Trophoblast cell (in vitro differentiated cells and primary cell): ENCODE data around the gene STXBP6.

Experiments used
- DNase-seq, 2 donors: peaks; one replicate each; pipeline ENCODE4 v3.0.0-alpha.2; 2016
- H2AFZ ChIP-seq: 2 replicates; pipeline ENCODE4 v1.6.1; 2013; ENCODE audit warnings: low read length, moderate library complexity, mild to moderate bottlenecking; ENCODE audit not compliant: insufficient read depth, poor library complexity
- H2AK5ac ChIP-seq: 2 replicates; pipeline ENCODE4 v1.6.1; 2013; ENCODE audit warnings: mild to moderate bottlenecking, low read length
- H2BK120ac ChIP-seq: 2 replicates; pipeline ENCODE4 v1.6.1; 2013; ENCODE audit warnings: low read length, mild to moderate bottlenecking, moderate library complexity; ENCODE audit not compliant: insufficient read depth, poor library complexity
- H2BK12ac ChIP-seq: 2 replicates; pipeline ENCODE4 v1.6.1; 2013; ENCODE audit warnings: mild to moderate bottlenecking, low read length, moderate library complexity
- H2BK5ac ChIP-seq: 2 replicates; pipeline ENCODE4 v1.6.1; 2013; ENCODE audit warnings: low read length, low read depth, moderate library complexity, mild to moderate bottlenecking; ENCODE audit not compliant: poor library complexity
- H3K14ac ChIP-seq: 2 replicates; pipeline ENCODE4 v1.6.1; 2013; ENCODE audit warnings: mild to moderate bottlenecking, low read length
- H3K18ac ChIP-seq: 2 replicates; pipeline ENCODE4 v1.6.1; 2013; ENCODE audit warnings: mild to moderate bottlenecking, low read length
- H3K23ac ChIP-seq: 2 replicates; pipeline ENCODE4 v1.6.1; 2013; ENCODE audit warnings: low read length
- H3K27ac ChIP-seq: 2 replicates; pipeline ENCODE4 v1.5.1; 2013; ENCODE audit warnings: low read depth, mild to moderate bottlenecking, inconsistent platforms, low read length, moderate library complexity
- H3K27me3 ChIP-seq: 2 replicates; pipeline ENCODE4 v1.6.1; 2013; ENCODE audit warnings: inconsistent platforms, mild to moderate bottlenecking, low read length, moderate library complexity; ENCODE audit not compliant: insufficient read depth
- H3K36me3 ChIP-seq, 2 experiments: 1 replicate in 1 of 2; 2 replicates in 1 of 2; pipeline ENCODE4 v1.6.1; 2013; ENCODE audit warnings: low read length in 2 of 2, mild to moderate bottlenecking in 2 of 2, moderate library complexity in 1 of 2; ENCODE audit not compliant: insufficient read depth in 2 of 2, control insufficient read depth in 1 of 2
- H3K4ac ChIP-seq: 2 replicates; pipeline ENCODE4 v1.6.1; 2013; ENCODE audit warnings: low read depth, mild to moderate bottlenecking, low read length, moderate library complexity
- H3K4me1 ChIP-seq, 2 experiments: 1 replicate in 1 of 2; 2 replicates in 1 of 2; pipeline ENCODE4 v1.6.1; 2013; ENCODE audit warnings: low read length in 2 of 2, mild to moderate bottlenecking in 2 of 2, moderate library complexity in 1 of 2; ENCODE audit not compliant: insufficient read depth in 2 of 2, control insufficient read depth in 1 of 2
- H3K4me2 ChIP-seq: 2 replicates; pipeline ENCODE4 v1.6.1; 2013; ENCODE audit warnings: inconsistent platforms, mild to moderate bottlenecking, low read length, moderate library complexity
- H3K4me3 ChIP-seq: 2 replicates; pipeline ENCODE4 v1.5.1; 2013; ENCODE audit warnings: mild to moderate bottlenecking, low read depth, low read length, inconsistent platforms
- H3K79me1 ChIP-seq: one replicate; pipeline ENCODE4 v1.6.1; 2013; ENCODE audit warnings: low read length
- H3K79me2 ChIP-seq: 2 replicates; pipeline ENCODE4 v1.6.1; 2013; ENCODE audit warnings: low read length, mild to moderate bottlenecking; ENCODE audit not compliant: control insufficient read depth, insufficient read depth, poor library complexity
- H3K9ac ChIP-seq: 2 replicates; pipeline ENCODE4 v1.6.1; 2013; ENCODE audit warnings: mild to moderate bottlenecking, low read length
- H3K9me3 ChIP-seq: 2 replicates; pipeline ENCODE4 v1.6.1; 2013; ENCODE audit warnings: low read depth, mild to moderate bottlenecking, control low read depth, inconsistent platforms, low read length; ENCODE audit not compliant: insufficient read depth
- H4K12ac ChIP-seq: 2 replicates; pipeline ENCODE4 v1.6.1; 2013; ENCODE audit warnings: low read depth, mild to moderate bottlenecking, low read length, moderate library complexity
- H4K8ac ChIP-seq: 2 replicates; pipeline ENCODE4 v1.6.1; 2013; ENCODE audit warnings: low read depth, mild to moderate bottlenecking, low read length, moderate library complexity
- H4K91ac ChIP-seq: one replicate; pipeline ENCODE4 v1.6.1; 2013; ENCODE audit warnings: low read depth, mild to moderate bottlenecking, low read length, moderate library complexity
- WGBS: extraction: QIAGEN DNeasy Blood & Tissue Kit; methylation state at CpG from one replicate; pipeline ENCODE4 v1.1.7; 2013; ENCODE audit warnings: missing lambda C conversion rate; ENCODE audit not compliant: insufficient read length, insufficient coverage; ENCODE audit errors: extremely low coverage; 5-methylcytosine and 5-hydroxymethylcytosine counted together

STXBP6 gene

GRCh38 chr14:25014440-25014839 lies 35.5 kb downstream of the STXBP6 start:
- no peaks in the 10 kb centered on the region for H3K9me3 ChIP-seq
- H2AFZ ChIP-seq: no peak overlapping the region
- no CpG with 5 or more reads among the region's 4 CpGs for WGBS
- H2BK120ac ChIP-seq: no peak overlapping the region
- no peaks in the 10 kb centered on the region for H3K79me2 ChIP-seq
- H3K18ac ChIP-seq: no peak overlapping the region
- H2BK5ac ChIP-seq: no peak overlapping the region
- no peak overlapping the region for H2BK12ac ChIP-seq
- H3K27me3 ChIP-seq: no peaks in the 10 kb centered on the region
- H3K4me1 ChIP-seq: peaks cover 1 to 5% of the 10 kb centered on the region in 2 experiments
- no peak overlapping the region for H3K23ac ChIP-seq
- no peak overlapping the region for H4K12ac ChIP-seq
- no peak for DNase-seq
- H4K8ac ChIP-seq: no peak overlapping the region
- H3K4ac ChIP-seq: no peak overlapping the region
- no peak overlapping the region for H3K27ac ChIP-seq
- no peak overlapping the region for H3K4me3 ChIP-seq
- H3K36me3 ChIP-seq: no peaks in the 10 kb centered on the region
- H4K91ac ChIP-seq: no peak overlapping the region
- no peak overlapping the region for H3K9ac ChIP-seq
- H3K14ac ChIP-seq: no peak overlapping the region
- peaks cover 3% of the 10 kb centered on the region for H3K79me1 ChIP-seq
- H2AK5ac ChIP-seq: no peak overlapping the region
- no peak overlapping the region for H3K4me2 ChIP-seq

GRCh38 chr14:25011095-25011494 lies 38.9 kb downstream of the STXBP6 start:
- no peak overlapping the region for H2BK5ac ChIP-seq
- no peak for DNase-seq
- H3K36me3 ChIP-seq: no peaks in the 10 kb centered on the region
- no peak overlapping the region for H2BK12ac ChIP-seq
- peaks cover 3 to 5% of the 10 kb centered on the region in 2 experiments for H3K4me1 ChIP-seq
- H3K4me3 ChIP-seq: no peak overlapping the region
- H3K9ac ChIP-seq: no peak overlapping the region
- no peak overlapping the region for H2BK120ac ChIP-seq
- no peak overlapping the region for H3K27ac ChIP-seq
- no peak overlapping the region for H4K91ac ChIP-seq
- no peak overlapping the region for H4K8ac ChIP-seq
- no peak overlapping the region for H2AK5ac ChIP-seq
- H3K4me2 ChIP-seq: no peak overlapping the region
- no peak overlapping the region for H3K4ac ChIP-seq
- H3K9me3 ChIP-seq: no peaks in the 10 kb centered on the region
- H4K12ac ChIP-seq: no peak overlapping the region
- H3K18ac ChIP-seq: no peak overlapping the region
- no peak overlapping the region for H3K14ac ChIP-seq
- peaks cover 4% of the 10 kb centered on the region for H3K79me1 ChIP-seq
- H3K23ac ChIP-seq: no peak overlapping the region
- WGBS: no CpG with 5 or more reads among the region's 1 CpG
- H2AFZ ChIP-seq: no peak overlapping the region
- no peaks in the 10 kb centered on the region for H3K79me2 ChIP-seq
- H3K27me3 ChIP-seq: no peaks in the 10 kb centered on the region

- no peak overlapping the region for H2BK5ac ChIP-seq
- H3K9me3 ChIP-seq: no peaks in the 10 kb centered on the region
- H2AFZ ChIP-seq: no peak overlapping the region
- no peak overlapping the region for H2BK120ac ChIP-seq
- H4K12ac ChIP-seq: no peak overlapping the region
- H3K27ac ChIP-seq: no peak overlapping the region
- no peak overlapping the region for H3K4me2 ChIP-seq
- H2BK12ac ChIP-seq: no peak overlapping the region
- no peak overlapping the region for H4K8ac ChIP-seq
- no peak overlapping the region for H3K9ac ChIP-seq
- H3K4me3 ChIP-seq: no peak overlapping the region
- no peaks in the 10 kb centered on the region for H3K79me2 ChIP-seq
- H3K18ac ChIP-seq: no peak overlapping the region
- H3K14ac ChIP-seq: no peak overlapping the region
- H3K27me3 ChIP-seq: no peaks in the 10 kb centered on the region
- H4K91ac ChIP-seq: no peak overlapping the region
- no peak for DNase-seq
- peaks cover 4% of the 10 kb centered on the region for H3K79me1 ChIP-seq
- H3K4me1 ChIP-seq: peaks cover 3 to 5% of the 10 kb centered on the region in 2 experiments
- no peaks in the 10 kb centered on the region for H3K36me3 ChIP-seq
- H3K4ac ChIP-seq: no peak overlapping the region
- no peak overlapping the region for H3K23ac ChIP-seq
- WGBS: no CpG with 5 or more reads among the region's 3 CpGs
- no peak overlapping the region for H2AK5ac ChIP-seq
These were observed 39.5 kb downstream of the STXBP6 start for GRCh38 chr14:25010471-25010870.

GRCh38 chr14:25009891-25010290 lies 40.1 kb downstream of the STXBP6 start:
- Histone ChIP-seq H3K27ac (no peak overlapping the region), H2BK12ac (no peak overlapping the region), H2AK5ac (no peak overlapping the region), H4K12ac (no peak overlapping the region), H4K91ac (no peak overlapping the region), H3K4me1 (peaks cover 3 to 5% of the 10 kb centered on the region in 2 experiments), H4K8ac (no peak overlapping the region), H3K36me3 (no peaks in the 10 kb centered on the region), H3K23ac (no peak overlapping the region), H3K9ac (no peak overlapping the region), H2BK120ac (no peak overlapping the region), H3K9me3 (no peaks in the 10 kb centered on the region), H3K79me2 (no peaks in the 10 kb centered on the region), H3K79me1 (peaks cover 4% of the 10 kb centered on the region), H3K4me3 (no peak overlapping the region), H3K4me2 (peak overlapping the region; percentile 6), H3K27me3 (no peaks in the 10 kb centered on the region), H2AFZ (no peak overlapping the region), H3K18ac (no peak overlapping the region), H3K4ac (no peak overlapping the region), H2BK5ac (no peak overlapping the region), H3K14ac (no peak overlapping the region)
- peak in 1 of 2 donors; percentile 31 for DNase-seq
- WGBS: no CpG with 5 or more reads among the region's 3 CpGs
